Fibroblast of the conjunctiva (primary cell): ENCODE results near the gene CASZ1.

Experiments used
- DNase-seq: peaks from one replicate; pipeline ENCODE4 v3.0.0-alpha.2; 2010; ENCODE audit warnings: low read depth

The CASZ1 gene

DNA sequence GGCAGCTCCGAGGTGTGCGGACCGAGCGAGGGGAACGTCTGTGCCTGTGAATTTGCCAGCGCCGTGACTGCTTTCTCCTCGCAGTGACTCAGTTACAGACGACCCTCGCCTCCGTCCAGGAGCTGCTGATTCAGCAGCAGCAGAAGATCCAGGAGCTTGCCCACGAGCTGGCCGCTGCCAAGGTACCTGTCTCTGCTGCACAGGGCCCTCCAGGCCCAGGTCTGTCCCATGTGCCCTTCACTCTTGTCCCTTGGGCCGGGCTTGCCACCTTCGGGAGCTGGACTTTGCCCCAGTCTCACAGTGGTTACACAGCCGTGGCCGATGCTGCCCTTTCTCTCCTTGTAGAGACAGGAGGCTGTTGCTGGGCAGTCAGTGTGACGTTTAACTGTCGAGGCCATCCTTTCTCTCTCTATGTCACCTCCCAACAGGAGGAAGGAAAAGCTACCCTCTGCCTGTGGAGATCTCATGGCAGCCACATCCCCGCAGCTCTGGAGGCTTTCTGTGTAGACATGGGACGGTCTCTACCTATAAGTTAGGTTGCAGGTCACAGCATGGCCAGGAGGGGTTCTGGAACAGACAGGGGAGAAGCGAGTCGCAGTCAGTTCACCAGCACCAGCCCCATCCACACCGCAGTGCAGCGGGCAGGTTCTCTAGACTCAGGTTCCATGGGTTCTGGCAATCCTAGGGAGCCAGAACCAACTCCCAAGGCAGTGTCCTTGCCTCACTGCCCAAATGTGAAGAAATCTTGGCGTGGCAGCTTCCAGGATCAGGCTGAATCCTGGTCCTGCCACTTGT lies 172.0 kb downstream of the CASZ1 start:
- no peak for DNase-seq

DNA sequence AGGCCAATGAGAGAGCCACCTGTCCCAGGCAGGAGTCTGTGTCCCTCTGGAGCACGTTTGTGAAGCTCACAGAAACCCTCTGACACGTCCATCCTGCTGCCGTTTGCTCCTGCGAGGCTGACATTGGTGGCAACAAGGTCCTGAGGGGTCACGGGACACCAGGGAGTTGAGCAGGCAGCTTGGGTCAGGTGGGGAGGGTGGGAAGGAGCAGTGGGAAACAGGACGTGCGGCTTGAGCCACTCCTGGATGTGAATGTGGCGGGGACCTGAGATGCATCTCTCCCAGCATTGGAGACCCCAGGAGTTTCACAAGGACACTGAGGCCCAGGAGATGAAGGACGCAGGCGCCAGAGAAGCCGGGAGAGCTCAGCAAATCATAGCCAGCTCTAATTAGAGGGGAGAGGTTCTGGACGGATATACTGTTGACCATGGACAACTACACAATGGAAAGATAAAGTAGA lies 172.7 kb downstream of the CASZ1 start:
- DNase-seq: no peak

DNA sequence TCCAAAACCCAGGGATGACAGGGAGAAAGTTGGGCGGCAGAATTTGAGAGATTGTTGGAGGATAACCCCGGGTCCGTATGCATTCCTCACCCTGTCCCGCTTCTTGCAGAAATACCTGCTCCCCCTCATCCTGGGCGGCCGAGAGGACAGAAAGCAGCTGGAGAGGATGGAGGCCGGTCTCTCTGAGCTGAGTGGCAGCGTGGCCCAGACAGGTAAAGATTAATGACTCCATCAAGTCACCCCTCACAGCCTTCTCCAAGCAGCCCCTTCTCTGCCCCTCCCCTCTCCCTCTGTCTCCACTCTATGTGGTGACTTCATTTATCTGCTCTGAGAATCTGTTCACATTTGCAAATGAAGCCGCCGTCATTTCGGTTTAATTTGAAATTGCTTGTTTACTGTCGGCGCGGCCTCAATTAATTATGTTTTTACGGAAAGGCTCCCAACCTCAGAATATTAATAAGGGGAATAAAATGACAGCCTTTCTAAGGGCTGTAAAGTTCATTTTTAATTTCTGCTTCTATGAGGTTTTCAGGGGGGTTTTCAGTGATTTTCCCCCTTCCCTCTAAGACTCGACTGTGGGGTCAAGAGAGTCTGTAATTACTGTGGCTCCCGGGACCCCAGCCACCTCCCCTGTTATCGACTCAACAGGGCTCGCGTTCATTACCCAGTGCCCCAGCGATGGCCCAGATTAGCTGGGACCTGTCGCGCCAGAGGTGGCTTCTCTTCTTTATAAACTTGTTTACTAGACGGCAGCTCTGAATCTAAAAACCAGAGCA lies 173.3 kb downstream of the CASZ1 start:
- no peak for DNase-seq

DNA sequence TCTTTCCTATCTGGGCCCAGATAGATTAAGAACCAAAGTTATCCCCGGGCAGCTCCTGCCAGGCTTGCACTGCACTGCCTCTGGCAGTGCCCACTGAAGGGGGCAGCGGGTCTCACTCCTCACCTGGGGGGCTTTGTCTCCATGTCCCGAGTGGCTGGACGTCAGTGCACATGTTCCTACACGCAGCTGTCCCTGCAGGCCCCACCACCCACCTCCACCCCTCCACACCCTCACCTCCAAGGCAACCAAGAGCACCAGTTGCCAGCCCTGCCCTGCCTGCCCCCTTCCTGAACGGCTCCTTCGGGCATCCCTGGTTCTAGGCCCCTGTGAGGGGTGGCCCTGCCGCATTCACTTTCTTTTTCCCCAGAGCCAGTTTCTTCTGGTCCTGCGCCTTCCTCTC lies 174.5 kb downstream of the CASZ1 start:
- DNase-seq: no peak

DNA sequence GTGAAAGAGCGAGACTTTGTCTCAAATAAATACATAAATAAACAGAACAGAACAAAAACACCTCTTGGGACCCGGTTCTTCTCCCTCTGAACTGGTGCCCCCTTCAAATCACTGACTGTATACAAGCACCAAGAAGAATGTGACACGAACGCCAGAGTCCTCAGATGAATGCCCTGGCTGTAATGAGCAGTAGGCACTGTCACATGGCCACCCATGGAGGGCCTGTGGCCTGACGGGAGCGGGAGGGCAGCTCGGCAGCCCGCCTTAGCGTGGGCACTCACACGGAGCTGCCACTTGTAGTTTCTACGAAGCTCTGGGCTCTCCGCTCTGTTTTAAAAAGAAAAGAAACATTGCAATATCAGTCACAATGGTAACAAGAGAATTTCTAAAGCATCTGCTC lies 175.7 kb downstream of the CASZ1 start:
- DNase-seq: no peak

DNA sequence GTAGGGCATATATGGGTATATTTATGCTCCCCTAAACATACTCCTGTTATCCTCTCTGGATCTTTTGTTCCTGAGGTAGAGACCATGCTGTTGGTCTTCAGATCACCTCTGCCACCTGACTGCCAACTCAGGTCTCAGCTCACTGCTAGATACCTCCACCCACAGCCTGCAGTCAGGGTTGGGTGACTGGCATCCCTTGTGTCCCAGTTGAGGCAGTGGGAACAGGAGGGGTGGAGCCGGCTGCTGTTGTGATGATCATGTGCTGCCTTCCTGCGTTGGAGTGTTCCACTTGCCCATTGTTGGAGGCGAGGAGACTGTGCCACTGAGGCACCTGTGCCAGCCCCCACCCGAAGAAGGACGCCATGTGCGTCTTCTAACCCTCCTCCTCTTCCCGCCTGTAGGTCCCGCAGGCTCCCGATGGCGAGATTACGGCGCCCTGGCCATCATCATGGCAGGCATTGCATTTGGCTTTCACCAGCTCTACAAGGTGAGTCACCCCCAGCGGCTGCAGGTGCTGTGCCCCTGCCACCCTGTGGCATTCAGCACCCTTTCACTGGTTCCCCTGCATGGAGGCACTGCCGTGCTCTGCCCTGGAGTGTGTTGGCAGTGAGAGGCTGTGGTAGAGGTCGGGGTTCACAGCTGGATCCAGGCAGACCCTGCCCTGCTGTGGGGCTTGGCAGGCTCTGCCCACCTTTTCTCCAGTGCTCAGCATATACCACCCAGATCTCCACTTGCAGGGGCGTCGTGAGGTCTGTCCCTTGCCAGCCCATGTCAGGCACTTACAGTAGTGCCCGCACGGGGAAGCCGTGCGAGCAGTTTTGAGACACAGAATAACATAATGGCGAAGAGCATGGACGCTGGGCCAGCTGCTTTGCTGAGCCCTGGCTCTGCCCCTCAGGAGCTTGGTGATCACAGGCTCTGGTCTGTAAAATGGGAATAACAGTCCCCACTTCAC lies 178.2 kb downstream of the CASZ1 start:
- no peak for DNase-seq

DNA sequence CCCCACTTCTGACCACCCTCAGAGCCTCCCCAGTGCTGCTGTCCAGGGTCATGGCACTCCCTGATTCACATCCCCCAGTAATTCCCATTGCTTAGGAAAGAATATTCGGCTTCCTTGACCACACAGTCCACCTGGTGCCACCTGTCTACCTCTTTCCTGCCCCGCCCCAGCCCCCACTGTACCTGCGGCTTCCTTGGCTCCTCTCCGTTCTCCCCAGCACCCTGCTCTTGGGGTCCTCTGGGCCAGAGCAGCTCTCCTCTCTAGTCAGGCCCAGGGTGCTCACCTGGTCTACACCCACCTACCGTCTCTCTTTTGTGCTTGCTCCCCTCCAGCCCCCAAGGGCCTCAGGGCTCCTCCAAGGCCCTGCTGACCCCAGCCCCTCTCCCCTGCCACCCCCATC lies 179.1 kb downstream of the CASZ1 start:
- no peak for DNase-seq

DNA sequence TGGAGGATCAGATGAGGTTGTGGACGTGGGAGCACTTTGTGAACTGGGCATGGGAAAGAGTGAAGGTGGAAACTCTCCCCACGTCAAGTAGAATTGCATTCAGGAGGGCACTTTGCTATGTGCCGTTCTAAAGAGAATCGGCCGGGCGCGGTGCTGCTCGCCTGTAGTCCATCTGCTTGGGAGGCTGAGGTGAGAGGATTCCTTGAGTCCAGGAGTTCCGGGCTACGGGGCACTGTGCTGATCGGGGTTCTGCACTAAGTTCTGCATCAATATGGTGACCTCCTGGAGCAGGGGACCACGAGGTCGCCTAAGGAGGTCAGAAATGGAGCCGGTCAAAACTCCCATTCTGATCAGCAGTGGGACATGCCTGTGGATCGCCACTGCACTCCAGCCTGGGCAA lies 179.8 kb downstream of the CASZ1 start:
- no peak for DNase-seq

DNA sequence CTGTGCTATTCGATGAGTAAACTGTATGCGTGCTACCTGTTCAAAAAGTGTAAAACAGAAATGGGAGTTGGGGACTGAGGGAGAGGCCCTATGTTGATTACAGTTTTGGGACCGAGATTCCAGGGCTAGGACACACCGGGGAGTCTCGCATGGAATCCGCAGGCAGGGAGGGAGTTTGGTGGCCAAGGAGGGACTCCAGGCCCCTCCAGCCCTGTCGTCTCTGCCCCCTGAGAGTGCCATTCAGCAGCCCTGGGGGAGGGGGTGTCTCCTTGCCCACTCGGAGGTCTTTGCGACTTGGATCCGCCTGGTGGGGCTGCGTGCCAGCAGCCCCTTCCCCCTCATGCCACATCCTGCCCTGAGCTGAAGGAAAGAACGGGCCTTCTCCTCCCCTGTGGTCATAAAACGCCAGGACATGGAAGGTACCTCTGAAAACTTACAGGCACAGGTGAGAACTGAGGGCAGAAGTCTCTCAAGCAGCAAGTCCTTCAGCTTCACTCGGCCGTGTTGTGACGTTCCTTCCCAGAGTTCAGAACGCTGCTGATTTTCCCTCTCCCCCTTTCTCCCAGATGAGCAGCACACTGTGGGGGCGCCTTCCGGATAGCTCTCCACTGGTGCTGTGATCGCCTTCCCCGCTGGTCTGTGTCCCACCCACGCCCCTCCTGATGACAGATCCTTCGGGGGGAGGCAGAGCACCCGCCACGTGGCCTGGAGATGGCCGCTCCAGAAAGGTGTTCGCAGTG lies 180.3 kb downstream of the CASZ1 start:
- DNase-seq: no peak

DNA sequence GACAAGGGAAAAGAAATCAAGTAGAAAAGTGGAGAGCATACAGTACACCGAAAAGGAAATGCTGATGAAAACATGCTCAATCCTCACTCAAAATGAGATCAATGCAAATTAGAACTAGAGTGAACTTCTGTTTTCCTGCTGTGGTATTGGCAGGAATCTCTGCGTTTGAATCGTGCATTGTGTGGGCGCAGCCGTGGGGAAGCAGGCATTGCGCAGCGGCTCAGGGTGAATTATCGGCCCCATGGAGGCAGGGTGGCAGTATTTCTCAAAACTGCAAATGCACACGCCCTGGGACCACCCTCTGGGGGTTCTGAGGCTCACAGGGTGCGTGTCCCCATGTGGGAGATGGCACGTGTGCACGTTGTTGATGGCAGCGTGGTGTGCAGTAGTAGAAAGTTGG lies 181.1 kb downstream of the CASZ1 start:
- no peak for DNase-seq

DNA sequence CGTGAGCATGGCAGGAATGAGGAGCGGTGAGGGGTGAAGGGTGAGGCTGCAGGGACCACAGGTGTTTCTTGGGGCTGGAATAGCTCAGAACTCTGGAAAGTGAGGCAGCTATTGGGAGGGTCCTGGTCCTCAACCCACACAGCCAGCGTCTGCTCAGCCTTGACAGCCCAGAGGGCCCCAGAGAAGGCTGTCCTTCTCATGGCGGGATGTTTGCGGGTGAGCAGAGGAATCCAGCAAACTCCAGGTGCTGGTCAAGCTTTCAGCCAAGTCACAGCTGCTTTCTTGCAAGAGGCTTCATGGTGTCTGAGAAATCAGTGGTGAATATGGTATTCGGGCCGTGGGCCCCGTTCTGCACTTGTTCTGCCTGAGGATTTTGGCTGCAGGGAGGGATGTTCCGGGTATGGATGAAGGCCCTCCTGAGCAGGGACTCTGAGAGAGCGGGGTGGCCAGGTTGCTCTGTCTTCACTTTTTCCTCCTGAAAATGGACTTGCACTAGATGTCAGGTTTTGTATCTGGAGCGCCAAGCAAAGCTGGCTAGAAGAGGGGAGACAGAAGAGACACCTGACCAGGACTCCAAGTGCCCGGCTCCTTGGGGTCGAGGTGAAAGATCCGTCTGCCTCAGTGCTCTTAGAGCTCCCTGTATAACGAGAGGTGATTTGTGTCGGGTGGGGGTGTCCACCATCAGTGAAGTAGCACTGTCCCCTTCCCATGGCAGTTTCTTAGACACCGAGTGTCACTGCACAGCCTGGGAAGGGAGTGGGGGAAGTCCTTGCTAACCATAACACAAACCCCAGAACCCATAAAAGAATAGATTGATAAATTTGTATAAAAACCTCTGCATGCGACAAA lies 181.8 kb downstream of the CASZ1 start:
- no peak for DNase-seq

DNA sequence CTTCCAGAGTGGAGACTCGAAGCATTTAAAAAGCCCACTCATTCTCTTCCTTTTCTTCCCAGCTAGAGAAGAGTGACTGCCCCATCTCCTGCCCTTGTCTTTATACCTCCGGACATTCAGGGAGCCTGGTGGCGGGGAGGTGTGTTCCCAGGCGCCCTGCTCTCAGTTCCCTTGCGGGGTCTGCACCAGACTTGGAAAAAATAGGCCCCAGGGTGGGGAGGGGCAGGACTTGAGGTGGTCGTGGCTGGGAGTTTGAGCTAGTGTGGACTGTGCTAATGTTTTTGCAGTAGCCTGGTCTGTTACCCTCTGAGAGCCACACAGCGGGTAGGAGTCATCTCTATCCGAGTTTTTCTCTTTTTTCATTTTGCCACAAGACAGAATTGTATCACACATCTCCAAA lies 182.6 kb downstream of the CASZ1 start:
- DNase-seq: no peak

DNA sequence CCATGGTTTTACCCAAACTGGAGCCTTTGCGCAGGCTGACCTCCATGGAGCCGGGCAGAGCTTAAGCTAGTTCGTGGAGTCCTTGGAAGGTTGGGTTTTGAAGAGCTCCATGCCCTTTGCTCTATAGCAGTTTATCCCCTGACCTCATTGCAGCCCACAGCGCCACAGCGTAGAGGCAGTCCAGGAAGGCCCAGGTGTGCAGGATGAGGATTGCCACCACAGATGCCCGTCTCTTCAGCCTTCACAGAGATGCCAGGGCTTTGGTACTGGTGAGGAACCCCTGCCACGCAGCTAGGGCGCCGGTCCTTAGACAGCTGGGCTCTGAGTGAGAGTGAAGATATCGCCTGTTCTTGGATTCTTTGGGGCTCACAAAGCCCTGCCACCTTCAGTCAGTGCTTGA lies 183.1 kb downstream of the CASZ1 start:
- DNase-seq: no peak

DNA sequence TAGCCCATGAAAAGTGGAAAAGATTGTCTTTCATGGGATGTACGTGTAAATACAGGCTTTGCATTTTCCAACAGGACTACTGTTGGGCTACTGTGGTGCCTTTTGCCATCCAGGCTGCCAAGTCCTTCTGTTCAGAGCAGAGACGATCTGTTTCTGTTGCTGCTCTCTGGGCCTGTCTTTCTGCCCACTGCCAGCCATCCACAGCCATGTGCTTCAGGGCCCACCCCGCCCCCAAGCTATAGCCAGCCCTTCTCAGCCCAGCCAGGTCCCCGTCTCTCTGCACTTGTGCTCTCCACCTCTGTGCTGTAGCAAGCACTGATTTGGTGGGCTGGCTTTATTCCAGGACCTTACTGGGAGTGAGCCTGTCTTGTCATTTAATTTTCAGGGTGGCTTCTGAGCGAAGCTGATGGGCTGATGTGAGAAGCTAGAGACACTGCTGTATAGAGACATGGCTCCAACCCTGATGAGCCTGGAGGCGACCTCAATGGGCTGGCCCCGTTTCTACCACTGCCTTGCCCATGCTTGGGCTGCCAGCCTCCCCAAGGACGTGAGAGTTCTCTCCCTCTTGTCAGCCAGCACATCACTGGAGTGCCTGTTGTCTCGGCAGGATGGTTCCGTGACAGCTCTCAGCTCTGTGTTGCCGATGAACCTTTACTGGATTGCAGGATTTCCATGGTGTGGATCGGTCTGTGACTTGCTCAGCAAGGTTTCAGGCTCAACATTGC lies 183.8 kb downstream of the CASZ1 start:
- DNase-seq: no peak

DNA sequence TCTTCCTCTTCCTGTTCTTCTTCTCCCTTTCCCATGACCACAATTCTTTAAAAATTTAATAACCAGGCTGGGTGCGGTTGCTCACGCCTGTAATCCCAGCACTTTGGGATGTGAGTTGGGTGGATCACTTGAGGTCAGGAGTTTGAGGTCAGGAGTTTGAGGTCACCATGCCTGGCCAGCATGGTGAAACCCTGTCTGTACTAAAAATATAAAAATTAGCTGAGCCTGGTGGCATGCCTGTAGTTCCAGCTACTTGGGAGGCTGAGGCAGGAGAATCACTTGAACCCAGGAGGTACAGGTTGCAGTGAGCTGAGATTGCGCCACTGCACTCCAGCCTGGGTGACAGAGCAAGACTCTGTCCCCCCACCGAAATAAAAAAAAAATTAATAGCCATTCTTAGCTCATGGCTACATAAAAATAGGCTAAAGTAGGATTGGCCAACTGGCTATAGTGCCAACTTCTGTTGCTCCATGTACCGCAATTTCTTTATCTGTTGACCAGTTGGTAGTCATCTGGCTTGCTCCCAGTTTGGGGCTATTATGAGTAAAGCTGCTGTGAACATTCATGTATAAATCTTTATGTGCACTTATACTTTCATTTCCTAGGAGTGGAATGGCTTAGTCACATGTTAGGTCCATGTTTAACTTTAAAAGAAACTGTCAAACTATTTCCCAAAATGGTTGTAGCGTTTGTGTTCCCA lies 185.4 kb downstream of the CASZ1 start:
- no peak for DNase-seq

DNA sequence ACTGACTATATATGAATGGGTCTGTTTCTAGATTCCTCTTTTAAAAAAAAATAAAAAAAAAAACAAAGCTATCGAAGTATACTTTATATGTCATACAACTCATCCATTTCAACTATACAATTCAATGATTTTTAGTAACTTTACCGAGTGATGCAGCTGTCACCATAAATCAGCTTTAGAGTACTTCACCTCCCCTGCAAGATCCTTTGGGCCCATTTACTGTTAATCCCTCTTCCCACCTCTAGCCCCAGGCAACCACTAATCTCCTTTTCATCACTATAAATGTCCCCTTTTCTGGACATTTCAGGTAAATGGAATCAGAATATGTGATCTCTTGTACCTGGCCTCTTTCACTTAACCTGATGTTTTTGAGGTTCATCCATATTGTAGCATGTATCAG lies 187.8 kb downstream of the CASZ1 start:
- DNase-seq: no peak

DNA sequence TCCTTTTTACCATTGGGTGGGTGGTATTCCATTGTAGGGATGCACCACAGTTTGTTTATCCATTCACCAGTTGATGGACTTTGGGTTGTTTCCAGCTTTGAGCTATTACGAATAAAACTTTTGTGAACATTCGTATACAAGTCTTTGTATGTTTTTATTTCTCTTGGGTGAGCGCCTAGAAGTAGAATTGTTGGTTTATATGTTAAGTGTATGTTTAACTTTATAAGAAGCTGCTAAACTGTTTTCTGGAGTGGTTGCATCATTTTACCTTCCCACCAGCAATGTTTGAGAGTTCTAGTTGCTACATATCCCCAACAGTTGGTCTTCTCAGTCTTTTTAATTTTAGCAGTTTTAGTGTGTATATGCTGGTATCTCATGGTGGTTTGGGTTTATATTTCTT lies 189.2 kb downstream of the CASZ1 start:
- DNase-seq: no peak

DNA sequence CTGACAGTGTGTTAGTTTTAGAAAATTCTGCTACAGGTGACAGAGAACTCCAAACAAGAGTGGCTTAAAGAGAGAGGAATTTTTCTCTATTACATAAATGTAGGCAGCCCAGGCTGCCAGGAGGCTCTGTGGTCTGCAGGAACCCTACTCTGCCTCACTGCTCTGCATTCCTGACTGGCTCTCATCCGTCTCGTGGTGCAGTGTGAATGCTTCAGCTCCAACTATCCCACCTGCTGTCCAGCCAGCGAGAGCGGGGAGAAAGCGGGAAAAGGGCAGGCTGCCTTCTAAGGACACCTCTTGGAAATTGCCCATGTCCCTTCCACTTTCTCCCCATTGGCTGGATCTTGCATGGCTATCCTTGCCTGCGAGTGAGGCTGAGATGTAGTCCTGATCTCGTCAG lies 190.4 kb downstream of the CASZ1 start:
- no peak for DNase-seq

DNA sequence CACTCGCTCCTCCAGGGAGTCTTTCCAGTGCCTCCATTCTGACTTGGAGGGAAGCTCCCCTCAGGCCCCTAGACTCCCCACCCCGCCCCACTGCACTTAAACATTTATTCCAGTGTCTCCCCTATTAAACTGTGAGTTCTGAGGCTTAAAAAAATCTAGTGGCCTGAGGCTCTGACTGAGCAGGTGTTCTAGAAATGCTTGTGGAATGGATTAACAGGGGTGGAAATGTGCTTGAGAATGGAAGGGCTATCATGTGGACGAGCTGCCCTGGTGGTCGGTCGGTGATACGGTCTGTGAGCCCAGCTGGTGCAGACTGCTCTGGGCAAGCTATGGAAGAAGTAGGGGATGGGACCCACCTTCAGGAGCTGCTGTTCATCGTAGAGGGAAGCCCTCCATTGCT lies 191.5 kb downstream of the CASZ1 start:
- no peak for DNase-seq
